NK-92 treated with Interleukin-12 subunit alpha and Interleukin-12 subunit beta, amount 100 ng/mL, for 24 hours (cell line): ENCODE measurements around the gene SPI1.

Source experiments
- DNase-seq: peaks from one replicate; lab custom pipeline; 2025; lab: John Stamatoyannopoulos, UW

The SPI1 gene

DNA sequence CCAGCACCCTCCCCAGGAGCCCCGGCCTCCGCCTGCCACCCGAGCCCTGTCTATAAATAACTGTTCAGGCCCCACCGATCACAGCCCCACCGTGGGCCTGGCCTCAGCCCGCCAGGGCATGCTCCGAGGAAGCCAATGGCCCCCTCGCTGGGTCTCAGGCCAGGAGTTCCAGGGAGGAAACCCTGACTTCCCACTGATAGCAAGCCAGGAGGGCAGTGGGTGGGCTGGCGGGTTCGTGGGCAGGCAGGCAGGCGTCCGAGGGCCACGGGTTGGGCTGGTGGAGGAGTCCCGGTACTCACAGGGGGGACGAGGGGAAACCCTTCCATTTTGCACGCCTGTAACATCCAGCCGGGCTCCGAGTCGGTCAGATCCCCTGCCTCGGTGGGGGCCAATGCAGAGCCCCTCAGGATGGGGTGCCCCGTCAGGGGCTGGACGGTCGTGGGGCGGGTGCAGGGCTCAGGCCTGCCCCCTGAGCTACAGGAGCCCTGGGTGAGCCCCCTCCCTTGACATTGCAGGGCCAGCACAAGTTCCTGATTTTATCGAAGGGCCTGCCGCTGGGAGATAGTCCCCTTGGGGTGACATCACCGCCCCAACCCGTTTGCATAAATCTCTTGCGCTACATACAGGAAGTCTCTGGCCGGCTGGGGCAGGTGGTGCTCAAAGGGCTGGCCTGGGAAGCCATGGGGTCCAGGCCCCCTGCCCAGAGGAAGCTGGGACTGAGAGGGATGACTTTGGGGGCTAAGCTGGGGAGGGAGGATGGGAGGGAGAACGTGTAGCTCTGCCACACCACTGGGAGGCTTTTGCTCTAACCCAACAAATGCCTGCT lies at the start of gene SPI1:
TSS of gene SPI1 (minus strand) at position 538 of the 826 bp plus-strand sequence. CDS start at position 344, 194 bp downstream.
- no peak for DNase-seq

- peak; percentile 93 for DNase-seq
Observed at GRCh38 chr11:47426062-47426956, 48.0 kb upstream of the SPI1 start, which contains the start of gene PSMC3. Gene PSMC3 (minus strand): TSS chr11:47426439. CDS start chr11:47426279, 160 bp downstream.

- no peak for DNase-seq
Observed at GRCh38 chr11:47425611-47426010, 47.3 kb upstream of the SPI1 start.

GRCh38 chr11:47418454-47419259 lies 40.3 kb upstream of the SPI1 start:
- DNase-seq, result no peak

DNA sequence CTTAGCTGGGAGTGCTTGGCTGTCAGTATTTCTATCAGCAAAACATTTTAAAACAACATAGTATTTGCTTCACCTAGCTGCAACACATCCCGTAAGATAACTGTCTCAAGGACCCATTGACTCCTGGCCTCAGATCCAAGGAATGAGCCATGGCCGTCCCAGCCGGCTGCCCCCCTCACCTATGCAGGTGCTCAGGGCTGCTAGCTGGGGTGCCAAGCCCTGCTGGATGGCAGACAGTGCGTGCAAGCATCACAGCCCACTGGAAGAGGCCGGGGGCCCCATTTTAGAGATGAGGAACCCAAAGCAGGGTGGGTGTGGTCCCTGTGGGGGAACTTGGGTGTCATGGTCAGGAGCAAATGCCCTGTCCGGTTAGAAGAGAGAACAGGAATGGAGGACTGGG lies 39.4 kb upstream of the SPI1 start:
- DNase-seq, result no peak

GRCh38 chr11:47415949-47416472 lies 37.7 kb upstream of the SPI1 start:
- no peak for DNase-seq

DNA sequence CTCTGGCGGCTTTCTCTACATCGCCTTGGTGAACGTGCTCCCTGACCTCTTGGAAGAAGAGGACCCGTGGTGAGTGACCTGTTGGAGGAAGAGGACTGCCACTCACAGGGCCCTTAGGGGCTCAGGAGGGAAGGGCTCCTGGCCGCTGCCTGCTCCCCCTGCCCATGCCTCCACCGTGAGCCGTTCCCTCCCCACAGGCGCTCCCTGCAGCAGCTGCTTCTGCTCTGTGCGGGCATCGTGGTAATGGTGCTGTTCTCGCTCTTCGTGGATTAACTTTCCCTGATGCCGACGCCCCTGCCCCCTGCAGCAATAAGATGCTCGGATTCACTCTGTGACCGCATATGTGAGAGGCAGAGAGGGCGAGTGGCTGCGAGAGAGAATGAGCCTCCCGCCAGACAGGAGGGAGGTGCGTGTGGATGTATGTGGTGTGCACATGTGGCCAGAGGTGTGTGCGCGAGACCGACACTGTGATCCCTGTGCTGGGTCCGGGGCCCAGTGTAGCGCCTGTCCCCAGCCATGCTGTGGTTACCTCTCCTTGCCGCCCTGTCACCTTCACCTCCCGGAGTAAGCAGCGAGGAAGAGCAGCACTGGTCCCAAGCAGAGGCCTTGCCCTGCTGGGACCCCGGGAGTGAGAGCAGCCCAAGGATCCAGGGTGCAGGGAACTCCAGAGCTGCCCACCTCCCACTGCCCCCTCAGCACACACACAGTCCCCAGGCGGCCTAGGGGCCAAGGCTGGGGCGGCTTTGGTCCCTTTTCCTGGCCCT lies 36.9 kb upstream of the SPI1 start:
- DNase-seq, result no peak

DNA sequence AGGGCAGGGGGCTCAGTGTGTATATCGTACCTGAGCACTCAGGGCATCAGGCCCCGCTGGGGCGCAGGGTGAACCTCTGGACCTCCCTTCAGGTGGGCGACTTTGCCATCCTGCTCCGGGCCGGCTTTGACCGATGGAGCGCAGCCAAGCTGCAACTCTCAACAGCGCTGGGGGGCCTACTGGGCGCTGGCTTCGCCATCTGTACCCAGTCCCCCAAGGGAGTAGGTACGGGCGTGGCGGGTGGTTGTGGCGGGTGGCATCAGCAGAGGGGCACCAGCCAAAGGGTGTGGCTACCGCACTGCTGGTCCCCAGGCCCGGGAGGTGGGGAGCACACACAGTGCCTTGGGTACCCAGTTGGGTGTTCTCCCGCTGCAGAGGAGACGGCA lies 36.3 kb upstream of the SPI1 start:
- no peak for DNase-seq

- DNase-seq, result no peak
Observed at GRCh38 chr11:47413908-47414684, 35.7 kb upstream of the SPI1 start.

DNA sequence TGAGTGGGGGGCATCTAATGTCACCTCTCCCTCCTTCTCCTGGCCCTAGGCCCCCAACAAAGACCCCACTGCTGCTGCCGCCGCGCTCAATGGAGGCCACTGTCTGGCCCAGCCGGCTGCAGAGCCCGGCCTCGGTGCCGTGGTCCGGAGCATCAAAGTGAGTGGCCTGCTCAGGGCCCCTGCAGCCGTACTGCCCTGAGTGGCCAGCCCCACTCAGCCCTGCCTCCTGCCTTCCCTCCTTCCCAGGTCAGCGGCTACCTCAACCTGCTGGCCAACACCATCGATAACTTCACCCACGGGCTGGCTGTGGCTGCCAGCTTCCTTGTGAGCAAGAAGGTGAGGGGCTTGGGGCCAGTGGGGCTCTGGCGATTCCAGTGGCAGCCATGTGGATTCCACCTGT lies 35.0 kb upstream of the SPI1 start:
- DNase-seq, result no peak

- DNase-seq, result peak; percentile 30
Observed at GRCh38 chr11:47411884-47412746, 33.8 kb upstream of the SPI1 start.

GRCh38 chr11:47410370-47411264 lies 32.3 kb upstream of the SPI1 start:
- no peak for DNase-seq

GRCh38 chr11:47409440-47410369 lies 31.4 kb upstream of the SPI1 start:
- no peak for DNase-seq

GRCh38 chr11:47408598-47409439 lies 30.5 kb upstream of the SPI1 start:
- no peak for DNase-seq

DNA sequence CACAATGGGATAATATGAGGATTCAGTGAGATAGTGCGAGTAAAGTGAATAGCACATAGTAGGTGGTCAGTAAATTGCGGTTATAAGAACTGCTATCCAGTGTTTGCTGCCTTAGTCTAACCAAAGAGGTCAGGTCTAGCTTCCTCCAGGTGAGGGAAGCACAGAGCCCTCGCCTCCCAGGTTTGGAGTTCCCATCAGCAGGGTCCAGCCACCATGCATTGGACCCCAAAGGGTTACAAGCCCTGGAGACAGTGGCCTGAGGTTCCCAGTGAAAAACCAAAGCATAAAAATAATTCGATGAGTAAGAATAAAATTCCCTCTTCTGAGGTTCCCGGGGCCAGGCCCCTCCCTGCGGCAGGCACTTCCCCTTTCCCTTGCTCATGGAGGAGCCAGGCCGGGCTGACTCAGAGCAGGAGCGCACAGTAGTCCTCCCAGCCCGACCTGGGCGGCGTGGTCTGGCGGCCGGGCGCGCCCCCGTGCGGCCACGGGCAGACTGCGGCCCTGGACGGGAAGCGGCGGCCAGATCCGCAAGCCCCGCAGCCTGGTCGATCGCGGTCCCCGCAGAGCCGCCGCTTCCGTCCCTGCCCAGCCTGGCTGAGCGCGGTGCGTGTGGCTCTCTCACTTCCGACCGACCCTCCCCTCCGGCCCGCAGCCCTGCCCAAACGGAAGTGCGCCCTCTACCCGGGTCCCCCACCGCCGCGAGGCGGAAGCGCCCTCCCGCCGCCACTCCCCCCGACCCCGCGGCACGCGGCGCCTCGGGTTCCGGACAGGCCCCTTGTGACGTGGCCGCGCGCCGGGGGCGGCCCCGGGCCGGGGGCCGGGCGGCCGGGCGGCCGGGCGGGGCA lies 29.6 kb upstream of the SPI1 start, which contains the start of gene SLC39A13:
TSS of gene SLC39A13 (plus strand) at position 845 of the 845 bp plus-strand sequence. CDS start 1,505 bp downstream, outside the sequence.
- peak; percentile 94 for DNase-seq
